Kidney (tissue), 14 donors: ENCODE measurements around the gene TRIM72. TPM values are rescaled to one million over a fixed set of nuclear protein-coding genes. Genes with fewer than 3 reads are reported as not detected.

Experiments
- DNase-seq, 5 donors: peaks; one replicate each; pipeline ENCODE4 v3.0.0-alpha.2; 2013 to 2020
- FAIRE-seq: peaks from 2 replicates; lab custom pipeline; 2012; peaks lifted over from hg19 to GRCh38; lab: Jason Lieb, UNC
- H3K27ac ChIP-seq, 2 donors: one replicate each; pipeline ENCODE4 v1.7.0; 2013; ENCODE audit warnings: low read depth in 2 of 2, low read length in 2 of 2, inconsistent platforms in 1 of 2
- H3K27me3 ChIP-seq: one replicate; pipeline ENCODE4 v1.7.1; 2013; ENCODE audit warnings: low read length, inconsistent platforms; ENCODE audit not compliant: control insufficient read depth, insufficient read depth
- H3K36me3 ChIP-seq, 3 donors: one replicate each; pipeline versions ENCODE4 v1.7.0 to v1.7.1; 2013; ENCODE audit warnings: low read length in 3 of 3, control low read depth in 1 of 3, inconsistent platforms in 1 of 3; ENCODE audit not compliant: insufficient read depth in 3 of 3, control insufficient read depth in 2 of 3
- H3K4me1 ChIP-seq, 3 donors: one replicate each; pipeline versions ENCODE4 v1.7.0 to v1.7.1; 2013; ENCODE audit warnings: low read length in 3 of 3, inconsistent platforms in 1 of 3, low read depth in 1 of 3; ENCODE audit not compliant: control insufficient read depth in 2 of 3, insufficient read depth in 2 of 3
- H3K4me3 ChIP-seq, 3 donors: one replicate each; pipeline versions ENCODE4 v1.7.0 to v1.8.1; 2013; ENCODE audit warnings: low read length in 3 of 3, control low read depth in 1 of 3, inconsistent platforms in 1 of 3
- H3K9ac ChIP-seq, 3 donors: one replicate each; pipeline versions ENCODE4 v1.7.0 to v1.7.1; 2013; ENCODE audit warnings: low read length in 3 of 3, control low read depth in 1 of 3, inconsistent platforms in 1 of 3
- H3K9me3 ChIP-seq, 3 donors: one replicate each; pipeline versions ENCODE4 v1.7.0 to v1.7.1; 2013; ENCODE audit warnings: low read length in 3 of 3, control low read depth in 1 of 3, inconsistent platforms in 1 of 3; ENCODE audit not compliant: control insufficient read depth in 2 of 3, insufficient read depth in 1 of 3
- CTCF ChIP-seq: IDR thresholded peaks from 3 replicates; pipeline ENCODE4 v1.5.1; 2012; ENCODE audit warnings: mild to moderate bottlenecking, moderate library complexity, borderline replicate concordance; ENCODE audit not compliant: insufficient read depth; ENCODE audit errors: extremely low read depth
- intact Hi-C: fragments of 100-400 bp; cut with DNase I; formaldehyde crosslinking; loops from one replicate; pipeline ENCODE4 v1.11.1; 2022
- polyA plus RNA-seq: library from polyadenylated mRNA; stranded (reverse); fragments of 350-450 nt; fragmentation: Illumina TruSeq; extraction: RNeasy Lipid Tissue Mini Kit (QIAGEN cat#74804); gene quantifications from one replicate; pipeline ENCODE4 v1.2.3, GENCODE V29; 2014; ENCODE audit warnings: low read depth, low replicate concordance; ENCODE audit not compliant: insufficient read depth
- total RNA-seq: library from RNA; stranded (reverse); fragmentation: NEBNext Ultra II Directional; extraction: Animal tissue kit (Norgen Biotek cat#: 25700); gene quantifications from one replicate; pipeline ENCODE4 v1.2.1, GENCODE V29; 2021
- donor health status: control.
- donor health status: control.
- donor health status: control.
- donor health status: control.
- donor health status: control.
- donor health status: DM: yes; HTN: yes; CAD: no.
- donor health status: Normal renal cell carcinoma (clear cell type).

TRIM72 gene
- total and polyA plus RNA-seq, 2 donors from 2014 or later, result 0.06 to 0.11 TPM

GRCh38 chr16:31189412-31189778 lies 24.5 kb upstream of the TRIM72 start:
- no peak overlapping the region for H3K27ac ChIP-seq
- FAIRE-seq (no peak), DNase-seq (no peak)
- no peaks in the 10 kb centered on the region for H3K4me1 ChIP-seq
- intact Hi-C loops, result no loop called here
- TF ChIP-seq CTCF, result no peak
- no peak overlapping the region for H3K4me3 ChIP-seq
- no peaks in the 10 kb centered on the region for H3K27me3 ChIP-seq
- peaks cover 42 to 80% (median 72%) of the 10 kb centered on the region in 3 donors for H3K36me3 ChIP-seq
- no peaks in the 10 kb centered on the region for H3K9me3 ChIP-seq
- H3K9ac ChIP-seq, result no peak overlapping the region

GRCh38 chr16:31190061-31190460 lies 23.9 kb upstream of the TRIM72 start:
- H3K4me1 ChIP-seq, result no peaks in the 10 kb centered on the region
- H3K36me3 ChIP-seq, result peaks cover 44 to 79% (median 75%) of the 10 kb centered on the region in 3 donors
- no peaks in the 10 kb centered on the region for H3K9me3 ChIP-seq
- H3K4me3 ChIP-seq, result no peak overlapping the region
- no peak for TF ChIP-seq CTCF
- H3K27me3 ChIP-seq, result no peaks in the 10 kb centered on the region
- no peak overlapping the region for H3K9ac ChIP-seq
- intact Hi-C loops, result no loop called here
- no peak overlapping the region for H3K27ac ChIP-seq
- FAIRE-seq (no peak), DNase-seq (no peak)

GRCh38 chr16:31190818-31191444 lies 23.0 kb upstream of the TRIM72 start:
- TF ChIP-seq CTCF, result no peak
- FAIRE-seq (no peak), DNase-seq (no peak)
- Histone ChIP-seq H3K27ac (no peak overlapping the region), H3K4me3 (no peak overlapping the region), H3K4me1 (no peaks in the 10 kb centered on the region), H3K9me3 (no peaks in the 10 kb centered on the region), H3K9ac (no peak overlapping the region), H3K36me3 (peaks cover 39 to 73% (median 69%) of the 10 kb centered on the region in 3 donors), H3K27me3 (no peaks in the 10 kb centered on the region)
- intact Hi-C loops, result no loop called here
